Measurements from ENCODE around the gene CD74. TPM values are rescaled to one million over a fixed set of nuclear protein-coding genes. Genes with fewer than 3 reads are reported as not detected.

CD74 gene
- total RNA-seq, 1 donor from 2014 or later: 251 TPM

- no peaks in the 10 kb centered on the region for H3K4me1 ChIP-seq
- TF ChIP-seq CTCF (IDR thresholded peaks at IDR 0.05; ENCODE audit: borderline replicate concordance): no peak
- intact Hi-C loops (cut with micrococcal nuclease): no loop called here
- no peaks in the 10 kb centered on the region for H3K27me3 ChIP-seq (ENCODE audit: low read depth)
- DNase-seq: no peak
- H3K9me3 ChIP-seq (replicated peaks): no peaks in the 10 kb centered on the region
- no peak overlapping the region for H3K4me3 ChIP-seq
- H3K36me3 ChIP-seq: peaks cover 99% of the 10 kb centered on the region
- H3K27ac ChIP-seq (replicated peaks): no peak overlapping the region
These were observed 20.7 kb downstream of the CD74 start for GRCh38 chr5:150391986-150392385.

GRCh38 chr5:150391064-150391834 lies 21.5 kb downstream of the CD74 start:
- Histone ChIP-seq H3K4me3 (no peak overlapping the region), H3K27me3 (ENCODE audit: low read depth) (no peaks in the 10 kb centered on the region), H3K27ac (replicated peaks) (no peak overlapping the region), H3K9me3 (replicated peaks) (no peaks in the 10 kb centered on the region), H3K4me1 (no peaks in the 10 kb centered on the region), H3K36me3 (peaks cover 98% of the 10 kb centered on the region)
- no peak for DNase-seq
- no peak for TF ChIP-seq CTCF (IDR thresholded peaks at IDR 0.05; ENCODE audit: borderline replicate concordance)
- intact Hi-C loops (cut with micrococcal nuclease): no loop called here

DNA sequence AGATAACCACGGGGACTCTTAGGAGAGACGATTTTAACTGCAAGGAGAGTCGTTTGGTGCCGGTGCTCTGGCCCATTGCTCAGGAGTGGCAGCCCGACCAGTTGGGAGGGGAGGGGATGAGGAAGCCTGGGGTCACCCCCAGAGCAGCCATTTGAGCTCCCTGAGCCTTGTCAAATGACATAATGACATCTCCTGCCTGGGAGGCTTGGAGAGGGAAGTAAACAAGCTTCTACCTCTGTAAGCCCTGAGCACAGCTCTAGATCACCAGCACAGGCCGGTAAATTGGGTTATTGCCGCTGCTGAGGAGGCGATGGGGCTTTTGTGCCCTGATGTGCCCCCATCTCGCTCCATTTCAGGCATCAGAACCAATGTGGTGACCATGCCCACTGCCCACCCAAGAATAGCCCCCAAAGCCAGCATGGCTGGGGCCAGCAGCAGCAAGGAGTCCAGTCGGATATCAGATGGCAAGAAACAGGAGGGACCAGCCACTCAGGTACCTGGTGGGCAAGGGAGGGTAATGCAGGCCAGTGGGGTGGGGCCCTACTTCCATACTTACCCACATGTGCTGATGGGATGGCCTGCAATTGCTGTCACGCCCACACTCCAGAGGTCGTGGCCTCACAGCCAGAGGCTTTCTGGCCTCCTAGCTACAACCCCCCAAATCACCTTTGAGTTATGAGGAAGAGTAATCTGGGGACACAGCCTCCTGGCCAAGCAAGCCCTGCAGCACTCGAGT lies 23.0 kb downstream of the CD74 start:
- Histone ChIP-seq H3K27me3 (ENCODE audit: low read depth) (no peaks in the 10 kb centered on the region), H3K4me3 (no peak overlapping the region), H3K27ac (replicated peaks) (no peak overlapping the region), H3K4me1 (no peaks in the 10 kb centered on the region), H3K36me3 (peaks cover 98% of the 10 kb centered on the region), H3K9me3 (replicated peaks) (no peaks in the 10 kb centered on the region)
- no peak for DNase-seq
- intact Hi-C loops (cut with micrococcal nuclease): no loop called here
- no peak for TF ChIP-seq CTCF (IDR thresholded peaks at IDR 0.05; ENCODE audit: borderline replicate concordance)

DNA sequence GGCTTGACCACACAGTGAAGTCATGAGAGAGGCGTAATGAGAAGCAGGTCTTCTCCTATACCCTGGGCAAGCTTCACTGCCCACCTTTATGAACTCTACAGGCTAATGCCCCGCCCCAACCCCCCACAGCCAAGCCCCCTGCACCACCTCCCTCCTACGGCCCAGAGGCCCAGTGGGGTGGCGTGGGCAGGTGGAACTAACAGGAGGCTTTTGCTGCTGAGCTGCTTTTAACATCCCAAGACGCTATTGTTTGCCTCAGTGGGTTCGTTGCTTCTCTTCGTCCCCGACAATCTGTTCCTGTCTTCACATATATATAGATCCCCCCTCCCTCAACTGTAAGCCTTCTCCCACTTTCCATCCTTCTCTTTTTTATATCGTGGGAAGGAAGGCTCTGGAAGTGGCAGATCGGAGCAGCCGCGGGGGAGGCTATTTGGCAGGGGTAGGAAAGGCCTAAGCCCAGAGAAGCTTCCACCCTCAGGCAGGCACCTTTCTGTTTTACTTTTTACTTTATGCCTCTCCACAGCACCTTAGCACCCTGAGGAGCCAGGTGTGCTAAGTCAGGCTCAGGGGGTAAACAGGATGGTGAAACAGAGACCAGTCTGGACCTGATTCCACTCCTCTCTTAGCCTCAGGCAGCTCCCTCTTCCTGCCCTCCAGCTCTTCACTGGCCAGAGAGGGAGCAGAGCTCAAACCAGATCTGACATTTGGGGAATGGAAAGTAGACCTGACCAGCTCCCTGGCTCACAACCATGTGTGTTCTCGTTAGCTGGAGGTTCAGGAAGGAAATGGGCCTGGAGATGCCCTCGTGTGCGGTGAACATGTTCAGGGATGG lies 26.5 kb downstream of the CD74 start:
- Histone ChIP-seq H3K4me3 (no peak overlapping the region), H3K27ac (replicated peaks) (no peak overlapping the region), H3K27me3 (ENCODE audit: low read depth) (no peaks in the 10 kb centered on the region), H3K36me3 (peaks cover 98% of the 10 kb centered on the region), H3K9me3 (replicated peaks) (no peaks in the 10 kb centered on the region), H3K4me1 (no peaks in the 10 kb centered on the region)
- TF ChIP-seq CTCF (IDR thresholded peaks at IDR 0.05; ENCODE audit: borderline replicate concordance): no peak
- DNase-seq: no peak
- intact Hi-C loops (cut with micrococcal nuclease): no loop called here

DNA sequence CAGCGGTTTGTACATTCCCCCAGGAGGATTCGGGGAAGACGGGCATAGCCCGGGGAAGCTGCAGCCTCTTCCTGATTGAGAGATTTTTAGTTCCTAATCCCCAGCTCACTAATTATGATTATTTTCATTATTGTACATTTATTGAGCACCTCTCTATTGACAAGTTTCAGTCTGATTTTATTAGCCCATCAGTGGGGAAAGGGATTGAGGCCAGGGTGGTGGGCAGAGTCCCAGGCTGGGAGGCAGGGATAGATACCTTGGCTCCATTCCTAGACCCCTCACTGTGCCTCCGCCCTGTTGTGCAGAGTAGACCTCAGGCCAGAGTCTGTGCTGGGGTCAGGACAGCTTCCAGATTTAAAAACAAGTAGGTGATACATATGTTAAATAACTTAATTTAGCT lies 28.0 kb downstream of the CD74 start:
- Histone ChIP-seq H3K27ac (replicated peaks) (no peak overlapping the region), H3K9me3 (replicated peaks) (no peaks in the 10 kb centered on the region), H3K27me3 (ENCODE audit: low read depth) (no peaks in the 10 kb centered on the region), H3K4me1 (no peaks in the 10 kb centered on the region), H3K36me3 (peaks cover 99% of the 10 kb centered on the region), H3K4me3 (no peak overlapping the region)
- intact Hi-C loops (cut with micrococcal nuclease): no loop called here
- DNase-seq: no peak
- no peak for TF ChIP-seq CTCF (IDR thresholded peaks at IDR 0.05; ENCODE audit: borderline replicate concordance)
